Stomach (tissue), 4 donors: ENCODE data around the gene MGME1.

Source experiments
- POLR2A ChIP-seq, 4 donors: fragments of 450-650 bp; IDR thresholded peaks; one replicate each; pipeline ENCODE4 v1.6.1; 2016; ENCODE audit warnings: antibody characterized with exemption in 4 of 4, control low read depth in 2 of 4, mild to moderate bottlenecking in 1 of 4, moderate library complexity in 1 of 4
- POLR2AphosphoS5 ChIP-seq, 3 donors: sonication (generic); formaldehyde crosslinking; IDR thresholded peaks; one replicate each; pipeline ENCODE4 v1.6.1; 2016; ENCODE audit warnings: antibody characterized with exemption in 3 of 3
- TF ChIP-seq, protein P1 (sequence below), 7 experiments: fragments of 450-650 bp in 4 of 7; fragments of 200-600 bp in 3 of 7; sonication (generic) in 3 of 7; IDR thresholded peaks; one replicate each; pipeline ENCODE4 v1.5.1; 2016 to 2019; ENCODE audit warnings: antibody characterized with exemption in 7 of 7, control low read depth in 2 of 7, mild to moderate bottlenecking in 1 of 7

- peak in 2 of 3 donors; percentile 25 to 73 for TF ChIP-seq POLR2AphosphoS5 (IDR thresholded peaks at IDR 0.05)
- TF ChIP-seq, protein P1, sequence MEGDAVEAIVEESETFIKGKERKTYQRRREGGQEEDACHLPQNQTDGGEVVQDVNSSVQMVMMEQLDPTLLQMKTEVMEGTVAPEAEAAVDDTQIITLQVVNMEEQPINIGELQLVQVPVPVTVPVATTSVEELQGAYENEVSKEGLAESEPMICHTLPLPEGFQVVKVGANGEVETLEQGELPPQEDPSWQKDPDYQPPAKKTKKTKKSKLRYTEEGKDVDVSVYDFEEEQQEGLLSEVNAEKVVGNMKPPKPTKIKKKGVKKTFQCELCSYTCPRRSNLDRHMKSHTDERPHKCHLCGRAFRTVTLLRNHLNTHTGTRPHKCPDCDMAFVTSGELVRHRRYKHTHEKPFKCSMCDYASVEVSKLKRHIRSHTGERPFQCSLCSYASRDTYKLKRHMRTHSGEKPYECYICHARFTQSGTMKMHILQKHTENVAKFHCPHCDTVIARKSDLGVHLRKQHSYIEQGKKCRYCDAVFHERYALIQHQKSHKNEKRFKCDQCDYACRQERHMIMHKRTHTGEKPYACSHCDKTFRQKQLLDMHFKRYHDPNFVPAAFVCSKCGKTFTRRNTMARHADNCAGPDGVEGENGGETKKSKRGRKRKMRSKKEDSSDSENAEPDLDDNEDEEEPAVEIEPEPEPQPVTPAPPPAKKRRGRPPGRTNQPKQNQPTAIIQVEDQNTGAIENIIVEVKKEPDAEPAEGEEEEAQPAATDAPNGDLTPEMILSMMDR (IDR thresholded peaks at IDR 0.05): no peak
- no peak for TF ChIP-seq POLR2A (IDR thresholded peaks at IDR 0.05)
Measured at GRCh38 chr20:18001131-18001921, 32.5 kb downstream of the MGME1 start.
